ENCODE measurements around the gene CDPF1.

DNA sequence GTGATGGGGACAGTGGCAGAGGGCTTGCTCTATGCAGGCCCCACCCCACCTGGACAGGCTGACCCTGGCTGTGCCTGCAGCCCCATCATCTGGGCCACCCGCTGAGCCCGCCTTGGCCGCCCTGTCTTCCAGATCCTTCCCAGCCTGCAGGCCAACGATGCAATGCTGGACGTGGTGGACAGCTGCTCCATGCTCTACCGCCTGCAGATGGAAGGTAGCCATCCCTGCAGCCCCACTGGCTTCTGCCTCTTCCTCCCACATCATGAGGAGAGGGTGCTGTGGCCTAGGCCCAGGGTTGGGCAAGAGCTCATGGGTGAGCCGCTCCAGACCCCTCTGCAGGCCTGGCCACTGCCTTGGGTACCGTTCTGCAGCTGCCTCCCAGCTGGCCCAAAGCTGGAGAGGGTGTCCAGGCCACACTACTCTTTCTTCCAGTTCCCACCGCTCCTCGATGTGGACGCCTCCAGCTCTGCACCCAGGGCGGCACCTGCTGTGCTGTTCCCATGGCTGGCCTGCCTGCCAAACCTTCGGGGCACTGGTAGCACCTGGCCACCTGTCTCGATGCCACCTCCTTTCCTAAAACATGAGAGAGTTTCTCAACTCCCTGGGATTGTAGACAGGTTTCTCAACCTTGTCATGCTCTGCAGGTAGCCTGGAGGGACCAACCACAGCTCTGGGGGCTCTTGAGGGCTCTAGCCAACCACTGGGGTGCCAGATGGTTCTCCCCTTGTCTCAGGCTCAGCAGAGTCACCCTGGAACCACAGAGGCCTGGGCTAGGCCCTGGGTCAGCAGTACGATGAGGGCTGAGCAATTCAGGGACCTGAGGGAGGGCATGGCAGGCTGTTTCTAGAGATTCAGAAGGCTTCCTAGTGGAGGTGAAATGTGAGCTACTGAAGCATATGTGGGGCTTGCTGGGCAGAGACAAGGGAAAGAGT lies 37.1 kb upstream of the CDPF1 start:
- TF ChIP-seq CTCF (IDR thresholded peaks at IDR 0.05) (no peak), EZH2 (IDR thresholded peaks at IDR 0.05; ENCODE audit: borderline replicate concordance, insufficient read depth, low read depth, low read length, poor library complexity, severe bottlenecking) (no peak)
